Trophoblast cell (in vitro differentiated cells and primary cell): Measurements from ENCODE around the gene PREX1.

Experiments used
- DNase-seq, 2 donors: peaks; one replicate each; pipeline ENCODE4 v3.0.0-alpha.2; 2016
- H2AFZ ChIP-seq: 2 replicates; pipeline ENCODE4 v1.6.1; 2013; ENCODE audit warnings: low read length, moderate library complexity, mild to moderate bottlenecking; ENCODE audit not compliant: insufficient read depth, poor library complexity
- H2AK5ac ChIP-seq: 2 replicates; pipeline ENCODE4 v1.6.1; 2013; ENCODE audit warnings: mild to moderate bottlenecking, low read length
- H2BK120ac ChIP-seq: 2 replicates; pipeline ENCODE4 v1.6.1; 2013; ENCODE audit warnings: low read length, mild to moderate bottlenecking, moderate library complexity; ENCODE audit not compliant: insufficient read depth, poor library complexity
- H2BK12ac ChIP-seq: 2 replicates; pipeline ENCODE4 v1.6.1; 2013; ENCODE audit warnings: mild to moderate bottlenecking, low read length, moderate library complexity
- H2BK5ac ChIP-seq: 2 replicates; pipeline ENCODE4 v1.6.1; 2013; ENCODE audit warnings: low read length, low read depth, moderate library complexity, mild to moderate bottlenecking; ENCODE audit not compliant: poor library complexity
- H3K14ac ChIP-seq: 2 replicates; pipeline ENCODE4 v1.6.1; 2013; ENCODE audit warnings: mild to moderate bottlenecking, low read length
- H3K18ac ChIP-seq: 2 replicates; pipeline ENCODE4 v1.6.1; 2013; ENCODE audit warnings: mild to moderate bottlenecking, low read length
- H3K23ac ChIP-seq: 2 replicates; pipeline ENCODE4 v1.6.1; 2013; ENCODE audit warnings: low read length
- H3K27ac ChIP-seq: 2 replicates; pipeline ENCODE4 v1.5.1; 2013; ENCODE audit warnings: low read depth, mild to moderate bottlenecking, inconsistent platforms, low read length, moderate library complexity
- H3K27me3 ChIP-seq: 2 replicates; pipeline ENCODE4 v1.6.1; 2013; ENCODE audit warnings: inconsistent platforms, mild to moderate bottlenecking, low read length, moderate library complexity; ENCODE audit not compliant: insufficient read depth
- H3K36me3 ChIP-seq, 2 experiments: 1 replicate in 1 of 2; 2 replicates in 1 of 2; pipeline ENCODE4 v1.6.1; 2013; ENCODE audit warnings: low read length in 2 of 2, mild to moderate bottlenecking in 2 of 2, moderate library complexity in 1 of 2; ENCODE audit not compliant: insufficient read depth in 2 of 2, control insufficient read depth in 1 of 2
- H3K4ac ChIP-seq: 2 replicates; pipeline ENCODE4 v1.6.1; 2013; ENCODE audit warnings: low read depth, mild to moderate bottlenecking, low read length, moderate library complexity
- H3K4me1 ChIP-seq, 2 experiments: 1 replicate in 1 of 2; 2 replicates in 1 of 2; pipeline ENCODE4 v1.6.1; 2013; ENCODE audit warnings: low read length in 2 of 2, mild to moderate bottlenecking in 2 of 2, moderate library complexity in 1 of 2; ENCODE audit not compliant: insufficient read depth in 2 of 2, control insufficient read depth in 1 of 2
- H3K4me2 ChIP-seq: 2 replicates; pipeline ENCODE4 v1.6.1; 2013; ENCODE audit warnings: inconsistent platforms, mild to moderate bottlenecking, low read length, moderate library complexity
- H3K4me3 ChIP-seq: 2 replicates; pipeline ENCODE4 v1.5.1; 2013; ENCODE audit warnings: mild to moderate bottlenecking, low read depth, low read length, inconsistent platforms
- H3K79me1 ChIP-seq: one replicate; pipeline ENCODE4 v1.6.1; 2013; ENCODE audit warnings: low read length
- H3K79me2 ChIP-seq: 2 replicates; pipeline ENCODE4 v1.6.1; 2013; ENCODE audit warnings: low read length, mild to moderate bottlenecking; ENCODE audit not compliant: control insufficient read depth, insufficient read depth, poor library complexity
- H3K9ac ChIP-seq: 2 replicates; pipeline ENCODE4 v1.6.1; 2013; ENCODE audit warnings: mild to moderate bottlenecking, low read length
- H3K9me3 ChIP-seq: 2 replicates; pipeline ENCODE4 v1.6.1; 2013; ENCODE audit warnings: low read depth, mild to moderate bottlenecking, control low read depth, inconsistent platforms, low read length; ENCODE audit not compliant: insufficient read depth
- H4K12ac ChIP-seq: 2 replicates; pipeline ENCODE4 v1.6.1; 2013; ENCODE audit warnings: low read depth, mild to moderate bottlenecking, low read length, moderate library complexity
- H4K8ac ChIP-seq: 2 replicates; pipeline ENCODE4 v1.6.1; 2013; ENCODE audit warnings: low read depth, mild to moderate bottlenecking, low read length, moderate library complexity
- H4K91ac ChIP-seq: one replicate; pipeline ENCODE4 v1.6.1; 2013; ENCODE audit warnings: low read depth, mild to moderate bottlenecking, low read length, moderate library complexity
- WGBS: extraction: QIAGEN DNeasy Blood & Tissue Kit; methylation state at CpG from one replicate; pipeline ENCODE4 v1.1.7; 2013; ENCODE audit warnings: missing lambda C conversion rate; ENCODE audit not compliant: insufficient read length, insufficient coverage; ENCODE audit errors: extremely low coverage; 5-methylcytosine and 5-hydroxymethylcytosine counted together

The PREX1 gene

GRCh38 chr20:48578397-48579098, 249.3 kb downstream of the PREX1 start:
- Histone ChIP-seq H3K27ac (no peak overlapping the region), H4K12ac (no peak overlapping the region), H2BK5ac (no peak overlapping the region), H3K79me2 (no peaks in the 10 kb centered on the region), H3K27me3 (no peaks in the 10 kb centered on the region), H3K79me1 (no peaks in the 10 kb centered on the region), H3K9me3 (no peaks in the 10 kb centered on the region), H4K91ac (no peak overlapping the region), H4K8ac (no peak overlapping the region), H3K4ac (no peak overlapping the region), H2BK12ac (no peak overlapping the region), H3K4me3 (no peak overlapping the region), H3K4me1 (peaks cover 0 to 3% of the 10 kb centered on the region in 2 experiments), H3K18ac (no peak overlapping the region), H3K23ac (no peak overlapping the region), H2AFZ (no peak overlapping the region), H3K4me2 (no peak overlapping the region), H2BK120ac (no peak overlapping the region), H2AK5ac (no peak overlapping the region), H3K14ac (no peak overlapping the region), H3K36me3 (no peaks in the 10 kb centered on the region), H3K9ac (no peak overlapping the region)
- no CpG with 5 or more reads among the region's 11 CpGs for WGBS
- peak in 1 of 2 donors; percentile 28 for DNase-seq

GRCh38 chr20:48577557-48577956, 250.2 kb downstream of the PREX1 start:
- Histone ChIP-seq H2AFZ (no peak overlapping the region), H2BK12ac (no peak overlapping the region), H4K8ac (no peak overlapping the region), H4K12ac (no peak overlapping the region), H3K36me3 (no peaks in the 10 kb centered on the region), H3K14ac (no peak overlapping the region), H4K91ac (no peak overlapping the region), H3K9ac (no peak overlapping the region), H3K79me2 (no peaks in the 10 kb centered on the region), H3K4me1 (peaks cover 0 to 3% of the 10 kb centered on the region in 2 experiments), H2BK5ac (no peak overlapping the region), H2BK120ac (no peak overlapping the region), H3K4me2 (no peak overlapping the region), H2AK5ac (no peak overlapping the region), H3K4ac (no peak overlapping the region), H3K79me1 (no peaks in the 10 kb centered on the region), H3K23ac (no peak overlapping the region), H3K4me3 (no peak overlapping the region), H3K18ac (no peak overlapping the region), H3K27ac (no peak overlapping the region), H3K27me3 (no peaks in the 10 kb centered on the region), H3K9me3 (no peaks in the 10 kb centered on the region)
- no CpG with 5 or more reads among the region's 11 CpGs for whole genome bisulfite sequencing
- DNase-seq: no peak

GRCh38 chr20:48574383-48574782, 253.4 kb downstream of the PREX1 start:
- DNase-seq: no peak
- Histone ChIP-seq H4K8ac (no peak overlapping the region), H3K14ac (no peak overlapping the region), H4K12ac (no peak overlapping the region), H3K23ac (no peak overlapping the region), H2BK120ac (no peak overlapping the region), H3K4me1 (peaks cover 7 to 8% of the 10 kb centered on the region in 2 experiments), H3K18ac (no peak overlapping the region), H2AFZ (no peak overlapping the region), H2BK12ac (no peak overlapping the region), H3K4me3 (no peak overlapping the region), H3K27ac (no peak overlapping the region), H3K4me2 (no peak overlapping the region), H3K36me3 (no peaks in the 10 kb centered on the region), H4K91ac (no peak overlapping the region), H3K9ac (no peak overlapping the region), H2BK5ac (no peak overlapping the region), H3K79me1 (no peaks in the 10 kb centered on the region), H3K9me3 (no peaks in the 10 kb centered on the region), H3K27me3 (no peaks in the 10 kb centered on the region), H3K4ac (no peak overlapping the region), H2AK5ac (no peak overlapping the region), H3K79me2 (no peaks in the 10 kb centered on the region)
- WGBS: no CpG with 5 or more reads among the region's 1 CpG
